ENCODE measurements around the gene TBXA2R. TPM values are rescaled to one million over a fixed set of nuclear protein-coding genes. Genes with fewer than 3 reads are reported as not detected.

TBXA2R gene
- total and polyA plus RNA-seq, 2 donors (not counting 3 experiments of a cell fraction or from before 2014, with no cell fraction given) = 2.4 to 2.9 TPM

- Histone ChIP-seq H3K27me3 (ENCODE audit: control insufficient read depth in 2 of 2, insufficient read depth in 2 of 2, low read length in 2 of 2) (no peaks in the 10 kb centered on the region), H4K20me1 (replicated peaks; ENCODE audit: control insufficient read depth, extremely low read depth, insufficient read depth, low read length) (no peaks in the 10 kb centered on the region), H3K9me3 (replicated peaks; ENCODE audit: control insufficient read depth, insufficient read depth, low read length) (no peaks in the 10 kb centered on the region), H3K36me3 (ENCODE audit: control insufficient read depth in 2 of 2, extremely low read depth in 1 of 2, insufficient read depth in 2 of 2, low read length in 2 of 2) (peaks cover 0 to 28% of the 10 kb centered on the region in 2 experiments), H3K79me2 (ENCODE audit: control insufficient read depth, insufficient read depth, low read length) (no peaks in the 10 kb centered on the region), H3K4me3 (replicated peaks in 1 of 3; ENCODE audit: insufficient read depth in 1 of 3, low read depth in 1 of 3, low read length in 3 of 3) (no peak overlapping the region), H2AFZ (ENCODE audit: low read depth, low read length) (no peak overlapping the region), H3K9ac (replicated peaks; ENCODE audit: extremely low read depth, insufficient read depth, low read length) (no peak overlapping the region), H3K4me2 (ENCODE audit: insufficient read depth, low read length) (no peak overlapping the region), H3K4me1 (ENCODE audit: control insufficient read depth, extremely low read depth, insufficient read depth, low read length) (no peaks in the 10 kb centered on the region), H3K9me1 (replicated peaks; ENCODE audit: control insufficient read depth, extremely low read depth, insufficient read depth, low read length) (no peaks in the 10 kb centered on the region), H3K27ac (ENCODE audit: insufficient read depth, low read depth, low read length) (no peak overlapping the region)
- intact Hi-C loops (cut with micrococcal nuclease) = no loop called here
- FAIRE-seq (no peak), DNase-seq (ENCODE audit: low read depth, low spot score) (no peak)
- ChIA-PET CTCF (interaction anchor here (1.6 kb wide), 1 partner anchor 328 kb away, joined by 3 read pairs; no protein-coding TSS in a partner anchor), POLR2A (no interaction called here)
- dilution Hi-C loops (cut with MboI; ENCODE audit: extremely low pct_ligation_motif_present, low sequenced_read_pairs) = no loop called here
- TF ChIP-seq FOS (IDR thresholded peaks at IDR 0.05; ENCODE audit: borderline replicate concordance, insufficient read depth, low read length) = no peak
- no peak for TF ChIP-seq JUN (IDR thresholded peaks at IDR 0.05; ENCODE audit: borderline replicate concordance, insufficient read depth, insufficient read length, low read depth)
- TF ChIP-seq, protein P1, sequence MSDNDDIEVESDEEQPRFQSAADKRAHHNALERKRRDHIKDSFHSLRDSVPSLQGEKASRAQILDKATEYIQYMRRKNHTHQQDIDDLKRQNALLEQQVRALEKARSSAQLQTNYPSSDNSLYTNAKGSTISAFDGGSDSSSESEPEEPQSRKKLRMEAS (IDR thresholded peaks at IDR 0.05; ENCODE audit: insufficient read depth, insufficient read length) = no peak
- no peak for TF ChIP-seq POLR2A (IDR thresholded peaks at IDR 0.05; ENCODE audit: low read depth, low read length)
- TF ChIP-seq POLR2AphosphoS5 (IDR thresholded peaks at IDR 0.05; ENCODE audit: insufficient read depth, low read depth, low read length) = no peak
- no peak for TF ChIP-seq CTCF (IDR thresholded peaks at IDR 0.05; ENCODE audit: extremely low read depth in 1 of 2, insufficient read depth in 1 of 2, low read depth in 1 of 2, low read length in 2 of 2)
- TF ChIP-seq MYC (IDR thresholded peaks at IDR 0.05; ENCODE audit: low read depth, low read length) = no peak
- no peak for TF ChIP-seq GATA2 (IDR thresholded peaks at IDR 0.05; ENCODE audit: insufficient read depth, insufficient read length, low read depth, low read length)
- TF ChIP-seq EZH2 (IDR thresholded peaks at IDR 0.05; ENCODE audit: borderline replicate concordance, low read depth, low read length, severe bottlenecking) = no peak
- BruUV-seq (replicated peaks) = no TSS peak
Measured at GRCh38 chr19:3632739-3633558, 26.3 kb upstream of the TBXA2R start.

Data from endothelial cell of umbilical vein (primary cell).